Cortex of kidney (tissue), 1 donor: ENCODE data around the gene CDHR5.

ENCODE experiments used
- DNase-seq: peaks from one replicate; lab custom pipeline; 2025; lab: John Stamatoyannopoulos, UW

CDHR5 gene

GRCh38 chr11:643849-644738, 19.3 kb upstream of the CDHR5 start:
- no peak for DNase-seq

GRCh38 chr11:643366-643765, 18.6 kb upstream of the CDHR5 start:
- no peak for DNase-seq

- no peak for DNase-seq
These were observed 17.1 kb upstream of the CDHR5 start for GRCh38 chr11:641806-642370.

GRCh38 chr11:640021-640706, 15.4 kb upstream of the CDHR5 start:
- DNase-seq, result no peak

- DNase-seq, result no peak
These were observed 14.7 kb upstream of the CDHR5 start for GRCh38 chr11:639332-639955.

DNA sequence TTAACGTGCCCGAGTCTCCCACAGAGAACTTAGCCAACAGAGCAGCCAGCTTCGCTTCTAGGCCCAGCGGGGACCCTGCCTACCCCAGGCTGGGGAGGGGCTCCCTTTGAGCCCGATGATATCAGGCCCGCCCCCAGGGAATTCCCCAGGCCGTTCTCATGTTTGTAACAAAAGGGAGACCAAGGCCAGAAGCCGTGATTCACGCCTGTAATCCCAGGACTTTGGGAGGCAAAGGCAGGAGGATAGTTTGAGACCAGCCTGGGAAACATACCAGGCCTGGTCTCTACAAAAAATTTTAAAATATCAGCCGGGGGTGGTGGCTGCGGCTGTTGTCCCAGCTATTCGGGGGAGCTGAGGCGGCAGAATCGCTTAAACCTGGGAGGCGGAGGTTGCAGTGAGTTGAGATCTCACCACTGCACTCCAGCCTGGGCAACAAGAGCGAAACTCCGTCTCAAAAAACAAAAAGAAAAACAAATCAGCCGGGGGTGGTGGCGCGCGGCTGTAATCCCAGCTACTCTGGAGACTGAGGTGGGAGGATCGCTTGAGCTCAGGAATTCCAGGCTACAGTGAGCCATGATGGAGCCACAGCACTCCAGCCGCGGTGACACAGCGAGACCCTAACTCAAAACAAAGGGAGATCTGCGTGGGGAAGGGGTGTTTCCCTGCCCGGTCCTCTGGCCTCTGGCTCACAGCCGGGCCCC, 14.0 kb upstream of the CDHR5 start:
- no peak for DNase-seq

GRCh38 chr11:637593-638521, 13.1 kb upstream of the CDHR5 start:
- no peak for DNase-seq

DNA sequence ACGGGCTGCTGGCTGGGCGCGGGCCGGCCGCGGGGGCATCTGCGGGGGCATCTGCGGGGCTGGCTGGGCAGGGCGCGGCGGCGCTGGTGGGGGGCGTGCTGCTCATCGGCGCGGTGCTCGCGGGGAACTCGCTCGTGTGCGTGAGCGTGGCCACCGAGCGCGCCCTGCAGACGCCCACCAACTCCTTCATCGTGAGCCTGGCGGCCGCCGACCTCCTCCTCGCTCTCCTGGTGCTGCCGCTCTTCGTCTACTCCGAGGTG, 12.5 kb upstream of the CDHR5 start:
- DNase-seq, result no peak

- DNase-seq, result no peak
These were observed 12.0 kb upstream of the CDHR5 start, which contains the start of gene DRD4 for GRCh38 chr11:636511-637332. Gene DRD4 (plus strand): TSS chr11:637269. CDS start chr11:637305, 36 bp downstream.

DNA sequence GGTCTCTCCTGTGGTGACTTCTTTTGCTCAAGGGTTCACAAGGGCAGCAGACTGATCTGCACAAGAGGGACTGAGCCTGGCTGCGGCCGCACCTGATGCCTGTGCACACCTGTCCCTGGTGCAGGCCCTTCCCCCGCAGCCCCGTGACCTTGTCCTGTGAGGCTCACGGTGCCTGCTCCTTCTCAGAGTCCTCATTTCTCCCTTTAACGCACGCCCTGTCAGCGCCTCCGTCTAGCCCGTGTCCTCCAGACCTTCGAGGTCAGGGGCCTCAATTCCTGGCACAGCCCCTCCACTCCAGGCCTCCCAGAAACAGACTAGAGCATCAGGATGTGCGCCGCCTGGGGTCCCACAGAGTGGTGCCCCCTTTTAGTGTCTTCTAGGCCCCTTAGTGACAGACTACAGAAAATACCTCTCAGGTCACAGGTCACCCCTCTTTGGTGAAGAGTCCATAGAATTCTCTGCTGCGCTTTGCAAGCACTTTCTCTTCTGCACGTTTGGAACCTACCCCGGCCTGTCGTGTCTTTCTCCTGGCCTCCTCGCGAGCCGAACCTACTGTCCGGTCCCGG, 11.3 kb upstream of the CDHR5 start:
- no peak for DNase-seq

DNA sequence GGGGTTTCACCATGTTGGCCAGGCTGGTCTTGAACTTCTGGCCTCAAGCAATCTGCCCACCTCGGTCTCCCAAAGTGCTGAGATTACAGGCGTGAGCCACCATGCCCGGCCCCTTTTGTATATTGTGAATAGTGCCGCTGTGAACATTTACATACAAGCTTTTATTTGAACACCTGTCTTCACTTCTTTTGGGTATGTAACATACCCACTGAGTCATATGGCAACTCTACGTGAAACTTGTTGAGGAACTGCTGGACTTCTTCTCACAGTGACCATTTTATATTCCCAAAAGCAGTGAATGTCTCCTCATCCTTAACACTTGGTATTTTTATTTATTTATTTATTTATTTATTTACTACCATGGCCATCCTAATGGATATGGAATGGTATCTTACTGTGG, 6.1 kb upstream of the CDHR5 start:
- no peak for DNase-seq

DNA sequence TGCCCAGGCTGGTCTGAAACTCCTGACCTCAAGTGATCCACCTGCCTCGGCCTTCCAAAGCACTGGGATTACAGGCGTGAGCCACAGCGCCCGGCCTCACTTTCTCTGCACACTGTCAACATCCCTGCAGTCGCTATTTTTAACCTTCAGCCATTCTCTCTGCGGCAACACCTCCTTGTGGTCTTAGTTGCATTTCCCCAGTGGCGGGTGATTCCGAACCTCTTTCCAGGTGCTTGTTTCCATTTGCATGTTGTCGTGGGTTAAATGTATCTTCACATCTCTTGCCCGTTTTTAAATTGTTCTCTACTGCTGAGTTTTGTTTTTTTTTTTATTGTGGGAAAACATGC, 4.5 kb upstream of the CDHR5 start:
- DNase-seq, result no peak

DNA sequence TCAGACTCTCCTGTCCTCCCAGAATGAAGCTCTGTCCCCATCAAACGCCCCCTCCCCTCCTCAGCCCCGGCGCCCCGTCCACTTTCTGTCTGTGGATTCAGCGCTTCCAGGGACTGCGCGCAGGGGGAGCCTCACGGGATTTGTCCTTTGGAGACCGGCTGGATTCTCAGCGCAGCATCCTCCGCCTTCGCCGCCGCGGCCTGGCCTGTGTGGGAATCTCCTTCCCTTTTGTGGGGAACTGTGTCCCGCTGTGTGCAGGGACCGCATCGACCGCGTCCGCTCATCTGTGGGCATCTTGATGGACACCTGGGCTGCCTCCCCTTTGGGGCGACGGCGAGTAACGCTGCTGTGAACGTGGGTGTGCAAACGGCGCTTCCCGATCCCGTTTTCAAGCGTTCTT, 3.3 kb upstream of the CDHR5 start:
- DNase-seq, result no peak

- DNase-seq, result no peak
These were observed 2.5 kb upstream of the CDHR5 start for GRCh38 chr11:627308-627576.

DNA sequence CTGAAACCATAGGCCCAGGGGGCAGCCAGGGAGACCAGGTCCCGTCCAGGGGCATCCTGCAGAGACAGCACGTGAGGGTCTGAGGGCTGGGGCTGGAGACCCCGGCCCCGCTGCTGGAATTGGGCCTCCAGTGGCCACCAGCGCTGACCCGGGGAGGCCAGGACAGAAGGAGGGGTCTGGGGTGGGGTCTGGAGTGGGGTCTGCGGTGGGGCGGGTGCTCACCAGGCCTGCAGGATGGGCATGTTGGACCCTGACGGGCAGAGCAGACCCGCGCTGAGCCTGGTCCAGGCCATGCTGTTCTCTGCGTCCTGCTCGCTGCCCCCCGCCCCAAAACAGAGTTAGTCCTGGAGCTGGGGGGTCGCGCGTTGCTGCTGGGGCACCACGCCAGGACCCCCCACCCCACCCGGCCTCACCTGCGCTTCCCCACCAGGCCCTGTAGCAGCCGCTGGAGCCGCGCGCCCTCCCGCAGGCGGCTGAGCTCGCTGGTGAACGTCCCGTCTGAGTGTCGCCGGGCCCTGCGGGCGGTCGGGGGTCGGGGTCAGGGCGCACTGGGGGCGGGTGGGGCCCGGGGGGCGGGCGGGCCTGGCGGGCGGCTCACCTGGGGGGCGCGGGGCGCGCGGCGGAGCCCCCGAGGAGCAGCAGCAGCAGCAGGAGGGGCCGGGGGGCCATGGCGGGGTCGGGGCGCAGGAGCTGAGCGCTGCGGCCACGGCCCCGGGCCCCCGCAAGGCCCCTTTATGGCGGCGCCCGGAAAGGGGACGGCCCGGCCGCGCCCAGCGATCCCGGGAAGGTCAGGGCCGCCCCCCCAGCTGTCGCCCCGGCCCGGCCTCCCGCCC, 1.9 kb upstream of the CDHR5 start, which contains the start of gene SCT:
Gene SCT (minus strand): TSS at position 707 of the 833 bp plus-strand sequence. CDS start 38 bp downstream, at position 669.
- no peak for DNase-seq

DNA sequence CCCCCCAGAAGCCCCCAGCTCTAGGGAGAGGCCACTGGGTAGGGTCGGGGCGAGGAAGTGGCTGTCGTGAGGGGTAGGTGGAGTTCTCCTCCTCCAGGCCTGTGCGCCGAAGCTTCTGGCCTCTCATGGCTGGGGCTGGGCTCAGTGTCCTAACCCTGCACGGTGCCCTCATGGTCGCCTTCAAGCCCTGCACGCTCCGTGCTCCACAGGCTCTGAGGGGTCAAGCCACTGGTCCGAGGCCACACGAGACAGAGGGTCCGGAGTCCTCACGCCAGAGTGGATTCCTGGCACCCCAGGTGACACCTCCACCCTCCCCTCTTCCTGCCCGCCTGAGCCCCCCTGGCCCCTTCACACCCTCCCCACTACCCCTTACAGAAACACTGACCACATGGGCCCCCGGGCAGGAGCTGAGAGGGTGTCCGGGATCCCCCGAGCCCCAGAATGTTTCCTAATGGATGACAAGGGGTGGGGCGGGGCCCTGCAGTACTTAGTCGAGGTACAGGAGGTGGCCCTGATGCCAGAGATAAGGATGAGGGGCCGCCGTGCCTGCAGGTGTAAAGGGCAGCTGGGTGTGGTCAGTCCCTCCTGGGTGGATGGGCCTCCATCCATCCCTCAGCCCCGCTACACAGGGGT, 997 bp upstream of the CDHR5 start:
- DNase-seq, result no peak

DNA sequence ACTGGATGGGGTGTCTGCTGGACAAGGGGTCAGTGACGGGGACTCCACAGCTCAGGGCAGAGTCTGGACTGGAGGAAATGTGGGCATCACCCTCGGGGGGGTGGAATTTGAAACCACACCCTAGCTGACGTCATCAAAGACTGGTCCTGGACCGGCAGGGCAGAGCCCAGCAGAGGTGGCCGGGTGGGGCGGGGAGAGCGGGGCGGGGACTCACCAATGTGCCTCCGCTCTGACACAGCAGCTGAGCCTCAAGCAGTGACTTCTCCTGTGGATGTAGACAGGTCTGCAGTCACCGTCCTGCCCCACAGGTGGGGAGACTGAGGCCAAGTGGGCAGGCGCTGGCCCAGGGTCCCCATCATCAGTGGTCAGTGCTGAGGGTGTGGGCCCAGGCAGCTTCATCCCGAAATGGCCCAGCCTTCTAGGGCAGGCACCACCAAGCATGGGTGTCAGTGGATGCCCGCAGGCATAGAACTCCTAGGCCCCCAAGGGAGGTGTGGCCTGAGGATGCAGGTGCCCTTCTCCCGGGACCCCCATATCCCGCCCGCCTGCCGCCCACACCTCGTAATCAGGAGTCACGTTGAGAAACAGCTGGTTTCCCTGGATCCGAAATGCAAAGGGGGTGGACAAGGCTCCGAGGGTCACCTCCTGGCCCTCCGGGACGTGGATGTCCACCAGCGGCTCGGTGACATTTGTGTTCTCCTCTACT, 603 bp downstream of the CDHR5 start:
- DNase-seq, result no peak

DNA sequence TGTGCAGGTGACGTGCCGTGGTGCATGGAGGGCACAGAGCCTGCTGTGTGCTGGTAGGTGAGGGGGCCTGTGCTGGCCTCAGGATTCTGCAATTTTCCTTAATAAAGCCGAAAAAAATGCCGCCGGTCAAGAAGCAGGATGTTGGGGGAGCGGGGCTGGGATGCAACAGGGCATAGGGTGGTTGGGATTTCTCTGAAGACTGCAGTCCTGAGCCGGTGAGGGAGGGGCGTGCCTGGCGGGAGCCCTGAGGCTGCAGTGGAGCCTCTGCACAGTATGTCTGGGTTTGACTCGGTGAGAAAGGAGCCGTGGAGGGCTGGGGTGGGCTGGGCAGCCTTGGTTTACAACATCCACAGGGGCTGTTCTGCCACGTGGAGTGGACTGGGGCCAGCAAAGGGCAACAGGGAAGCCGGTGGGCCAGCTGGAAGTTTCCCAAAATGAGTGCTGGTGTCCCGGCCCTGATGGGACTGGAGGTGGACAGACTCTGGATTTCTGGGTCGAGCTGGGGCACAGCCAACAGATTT, 1.3 kb downstream of the CDHR5 start:
- DNase-seq, result no peak
